GM19324 (cell line): ENCODE results near the gene KRT9.

ENCODE experiments used
- ATAC-seq: cut with Tn5 transposase; IDR thresholded peaks from one replicate; pipeline ENCODE4 v1.9.1; 2021; ENCODE audit warnings: mild to moderate bottlenecking, moderate library complexity; ENCODE audit not compliant: unreplicated experiment, low FRiP score

Gene KRT9

DNA sequence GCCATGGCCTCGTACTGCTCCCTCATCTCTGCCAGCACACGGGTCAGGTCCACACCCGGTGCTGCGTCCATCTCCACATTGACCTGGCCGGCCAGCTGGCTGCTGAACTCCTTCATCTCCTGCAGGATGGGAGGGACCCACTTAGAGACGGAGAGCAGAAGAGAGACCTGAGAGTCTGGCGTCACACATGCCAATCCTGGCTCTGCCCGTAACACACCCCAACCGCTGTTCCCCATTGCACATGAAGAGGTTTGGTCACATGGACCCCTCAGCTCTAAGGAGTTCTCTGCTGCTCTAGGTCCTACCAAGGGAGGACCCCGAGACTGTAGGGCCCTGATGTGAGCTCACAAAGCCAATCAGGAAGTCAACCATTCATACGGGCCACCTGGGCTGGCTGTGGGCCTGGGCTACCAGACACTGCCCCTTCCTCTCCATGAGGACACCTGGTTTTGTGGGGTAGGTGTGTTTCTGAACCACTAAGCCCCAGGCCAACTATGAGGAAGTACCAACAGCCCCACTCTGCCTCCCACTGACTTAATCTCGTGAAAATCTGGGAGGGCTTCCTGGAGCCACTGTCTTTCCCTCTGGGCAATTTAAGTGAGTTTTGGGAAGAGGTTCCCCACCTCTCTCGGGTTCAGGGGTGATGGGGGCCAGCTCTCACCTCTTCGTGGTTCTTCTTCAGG is 55.6 kb downstream of the KRT9 start:
- ATAC-seq = no peak
